IMR-90 (cell line): ENCODE measurements around the gene CGNL1. TPM values are rescaled to one million over a fixed set of nuclear protein-coding genes. Genes with fewer than 3 reads are reported as not detected.

ENCODE experiments used
- ATAC-seq: fragments of 200-7000 bp; cut with Tn5 transposase; 2 replicates; pipeline ENCODE4 v1.9.1; 2020; ENCODE audit warnings: low read depth, mild to moderate bottlenecking, moderate library complexity
- BruUV-seq: library from RNA; stranded (reverse); fragments of 400-500 nt; replicated peaks from 2 replicates; lab custom pipeline; 2021; lab: Mats Ljungman, UMichigan
- CTCF ChIA-PET: fragments of 300-600 bp; formaldehyde crosslinking; extraction: SDS; loops from one replicate; lab custom pipeline; 2021; ENCODE audit warnings: antibody characterized with exemption; lab: Yijun Ruan, JAX
- POLR2A ChIA-PET: fragments of 300-600 bp; sonication (Branson Sonifier 250); formaldehyde crosslinking; loops from one replicate; lab custom pipeline; 2022; ENCODE audit warnings: antibody characterized with exemption; ENCODE audit not compliant: unreplicated experiment; lab: Charles Lee
- DNase-seq: peaks from one replicate; pipeline ENCODE4 v3.0.0; 2013
- H2AFZ ChIP-seq: replicated peaks from 2 replicates; pipeline ENCODE3; 2013; ENCODE audit warnings: low read length, mild to moderate bottlenecking; ENCODE audit not compliant: poor library complexity
- H2AK5ac ChIP-seq: 2 replicates; pipeline ENCODE4 v1.6.1; 2013; ENCODE audit warnings: low read depth, low read length, inconsistent platforms
- H2AK9ac ChIP-seq: replicated peaks from 2 replicates; pipeline ENCODE3; 2013; ENCODE audit warnings: mild to moderate bottlenecking, low read depth, low read length, moderate library complexity; ENCODE audit not compliant: poor library complexity
- H2BK120ac ChIP-seq: 2 replicates; pipeline ENCODE4 v1.6.1; 2013; ENCODE audit warnings: low read depth, low read length, inconsistent platforms
- H2BK15ac ChIP-seq: 3 replicates; pipeline ENCODE4 v1.6.1; 2013; ENCODE audit warnings: low read depth, low read length, inconsistent platforms
- H2BK20ac ChIP-seq: 2 replicates; pipeline ENCODE4 v1.6.1; 2013; ENCODE audit warnings: low read depth, mild to moderate bottlenecking, inconsistent platforms, low read length, moderate library complexity
- H2BK5ac ChIP-seq: 2 replicates; pipeline ENCODE4 v1.6.1; 2013; ENCODE audit warnings: mild to moderate bottlenecking, low read depth, low read length, inconsistent platforms; ENCODE audit not compliant: poor library complexity, severe bottlenecking
- H3K14ac ChIP-seq: replicated peaks from 2 replicates; pipeline ENCODE4 v1.6.1; 2013; ENCODE audit warnings: low read depth, low read length, inconsistent platforms
- H3K18ac ChIP-seq: 2 replicates; pipeline ENCODE4 v1.6.1; 2013; ENCODE audit warnings: low read depth, low read length, control low read depth
- H3K23ac ChIP-seq: 2 replicates; pipeline ENCODE4 v1.6.1; 2013; ENCODE audit warnings: low read depth, low read length, inconsistent platforms
- H3K27ac ChIP-seq: 2 replicates; pipeline ENCODE4 v1.5.1; 2013; ENCODE audit warnings: mild to moderate bottlenecking, control low read depth, low read length; ENCODE audit not compliant: insufficient read depth
- H3K27me3 ChIP-seq: 2 replicates; pipeline ENCODE4 v1.6.1; 2013; ENCODE audit warnings: low read length; ENCODE audit not compliant: control insufficient read depth, insufficient read depth
- H3K36me3 ChIP-seq: 2 replicates; pipeline ENCODE4 v1.6.1; 2013; ENCODE audit warnings: low read length, mixed read lengths; ENCODE audit not compliant: control insufficient read depth, insufficient read depth
- H3K4ac ChIP-seq: 2 replicates; pipeline ENCODE4 v1.6.1; 2013; ENCODE audit warnings: low read depth, low read length, inconsistent platforms
- H3K4me1 ChIP-seq: 2 replicates; pipeline ENCODE4 v1.6.1; 2013; ENCODE audit warnings: low read length, mixed read lengths; ENCODE audit not compliant: control insufficient read depth, insufficient read depth
- H3K4me2 ChIP-seq: 2 replicates; pipeline ENCODE4 v1.6.1; 2013; ENCODE audit warnings: low read depth, mild to moderate bottlenecking, control low read depth, low read length, moderate library complexity
- H3K4me3 ChIP-seq: 2 replicates; pipeline ENCODE4 v1.5.1; 2013; ENCODE audit warnings: low read depth, mild to moderate bottlenecking, control low read depth, low read length, moderate library complexity; ENCODE audit not compliant: insufficient read depth
- H3K56ac ChIP-seq: 2 replicates; pipeline ENCODE4 v1.6.1; 2013; ENCODE audit warnings: low read length, inconsistent platforms; ENCODE audit not compliant: insufficient read depth; ENCODE audit errors: extremely low read depth
- H3K79me1 ChIP-seq, 2 experiments: 2 replicates each; pipeline ENCODE4 v1.6.1; 2013; ENCODE audit warnings: low read length in 2 of 2, inconsistent platforms in 1 of 2, low read depth in 1 of 2
- H3K9ac ChIP-seq: 2 replicates; pipeline ENCODE4 v1.6.1; 2013; ENCODE audit warnings: low read depth, low read length, control low read depth
- H3K9me1 ChIP-seq: 2 replicates; pipeline ENCODE4 v1.6.1; 2013; ENCODE audit warnings: low read length, inconsistent platforms; ENCODE audit not compliant: insufficient read depth
- H3K9me3 ChIP-seq: 2 replicates; pipeline ENCODE4 v1.6.1; 2013; ENCODE audit warnings: low read length; ENCODE audit not compliant: control insufficient read depth, insufficient read depth
- H4K20me1 ChIP-seq: 2 replicates; pipeline ENCODE4 v1.6.1; 2013; ENCODE audit warnings: low read length, inconsistent platforms; ENCODE audit not compliant: insufficient read depth
- H4K5ac ChIP-seq: 2 replicates; pipeline ENCODE4 v1.6.1; 2013; ENCODE audit warnings: mild to moderate bottlenecking, low read depth, low read length, control low read depth
- H4K8ac ChIP-seq, 2 experiments: 2 replicates each; pipeline ENCODE4 v1.6.1; 2013; ENCODE audit warnings: low read depth in 2 of 2, low read length in 2 of 2, control low read depth in 1 of 2, inconsistent platforms in 1 of 2
- H4K91ac ChIP-seq: 2 replicates; pipeline ENCODE4 v1.6.1; 2013; ENCODE audit warnings: low read depth, low read length, inconsistent platforms; ENCODE audit not compliant: insufficient read depth
- CHD1 ChIP-seq: IDR thresholded peaks from 2 replicates; pipeline ENCODE4 v1.6.1; 2012; ENCODE audit warnings: low read depth, low read length, improper control_type of control experiment
- NFE2L2 ChIP-seq: fragments of 150-350 bp; IDR thresholded peaks from 2 replicates; pipeline ENCODE4 v1.6.1; 2016; ENCODE audit warnings: low read depth, mild to moderate bottlenecking, low read length
- WGBS, 2 experiments: methylation state at CpG; one replicate each; pipeline versions ENCODE4 v1.1.5 to v1.1.7; 2013; ENCODE audit warnings: missing lambda C conversion rate in 2 of 2; ENCODE audit not compliant: insufficient read length in 1 of 2; ENCODE audit errors: extremely low coverage in 2 of 2; 5-methylcytosine and 5-hydroxymethylcytosine counted together
- dilution Hi-C: fragments of 300-500 bp; cut with HindIII; formaldehyde crosslinking; loops from one replicate; pipeline ENCODE4 v1.14.3; 2018; ENCODE audit warnings: low sequenced_read_pairs; ENCODE audit not compliant: unreplicated experiment
- in situ Hi-C: fragments of 300-500 bp; cut with MboI; formaldehyde crosslinking; loops from 3 replicates; pipeline ENCODE4 v1.14.3; 2019; ENCODE audit warnings: low sequenced_read_pairs, inconsistent platforms, mixed read lengths
- intact Hi-C: fragments of 100-400 bp; cut with micrococcal nuclease; formaldehyde crosslinking; loops from 2 replicates; pipeline ENCODE4 v1.10.0; 2022
- polyA plus RNA-seq, 3 experiments: library from polyadenylated mRNA; depleted of rRNA; stranded (reverse); fragments of >200 nt; gene quantifications; 2 replicates each; pipeline ENCODE4 v1.2.3, GENCODE V29; 2012; ENCODE audit warnings: low replicate concordance in 1 of 3
- total RNA-seq: library from RNA; depleted of rRNA; stranded (reverse); fragments of >200 nt; gene quantifications from 2 replicates; pipeline ENCODE4 v1.2.3, GENCODE V29; 2012

CGNL1 gene
- total and polyA plus RNA-seq, 2 of the 4 experiments (the other 2 are of a cell fraction): 0.07 to 0.18 TPM

- H2BK15ac ChIP-seq: no peak overlapping the region
- H3K14ac ChIP-seq: no peak overlapping the region
- H2AK5ac ChIP-seq: no peak overlapping the region
- no peaks in the 10 kb centered on the region for H3K9me3 ChIP-seq
- no peak overlapping the region for H2BK20ac ChIP-seq
- no peak overlapping the region for H3K4ac ChIP-seq
- no peaks in the 10 kb centered on the region for H3K79me1 ChIP-seq
- H4K8ac ChIP-seq: no peak overlapping the region
- no peaks in the 10 kb centered on the region for H3K4me1 ChIP-seq
- peaks cover 18% of the 10 kb centered on the region for H3K27me3 ChIP-seq
- H2BK5ac ChIP-seq: no peak overlapping the region
- no peak overlapping the region for H3K9ac ChIP-seq
- no peak overlapping the region for H3K18ac ChIP-seq
- intact Hi-C loops: no loop called here
- H3K27ac ChIP-seq: no peak overlapping the region
- no peak for ATAC-seq
- no peak overlapping the region for H2BK120ac ChIP-seq
- WGBS, 2 experiments: 100% methylated on average over 3 of the region's 3 CpGs; no CpG with 5 or more reads in 1 of the 2 experiments
- TF ChIP-seq CHD1 (no peak), NFE2L2 (no peak)
- H3K4me2 ChIP-seq: no peak overlapping the region
- no peaks in the 10 kb centered on the region for H3K9me1 ChIP-seq
- no peak overlapping the region for H4K5ac ChIP-seq
- H2AFZ ChIP-seq: no peak overlapping the region
- no peak overlapping the region for H4K91ac ChIP-seq
- POLR2A ChIA-PET: no interaction called here
- no peaks in the 10 kb centered on the region for H4K20me1 ChIP-seq
- BruUV-seq: no TSS peak
- H3K36me3 ChIP-seq: no peaks in the 10 kb centered on the region
- no peak overlapping the region for H3K23ac ChIP-seq
- H3K4me3 ChIP-seq: no peak overlapping the region
- no peak overlapping the region for H2AK9ac ChIP-seq
- in situ Hi-C loops: no loop called here
- no peak for DNase-seq
- H3K56ac ChIP-seq: no peak overlapping the region
- dilution Hi-C loops: no loop called here
- CTCF ChIA-PET: no interaction called here
Observed at GRCh38 chr15:57470543-57470942, 94.2 kb downstream of the CGNL1 start.
